Gastroesophageal sphincter (tissue), 3 donors: ENCODE data around the gene COL2A1.

Source experiments
- CTCF ChIP-seq, 4 experiments: fragments of 200-600 bp in 2 of 4; fragments of 450-650 bp in 2 of 4; sonication (generic) in 1 of 4; IDR thresholded peaks; one replicate each; pipeline ENCODE4 v1.5.1; 2017 to 2019; ENCODE audit warnings: antibody characterized with exemption in 4 of 4, mild to moderate bottlenecking in 2 of 4, moderate library complexity in 2 of 4
- POLR2A ChIP-seq, 2 donors: fragments of 450-650 bp; IDR thresholded peaks; one replicate each; pipeline ENCODE4 v1.6.1; 2017; ENCODE audit warnings: antibody characterized with exemption in 2 of 2, mild to moderate bottlenecking in 2 of 2, moderate library complexity in 1 of 2
- POLR2AphosphoS5 ChIP-seq: sonication (generic); formaldehyde crosslinking; IDR thresholded peaks from one replicate; pipeline ENCODE4 v1.6.1; 2017; ENCODE audit warnings: antibody characterized with exemption

GRCh38 chr12:48016373-48017020 is 12.2 kb upstream of the COL2A1 start:
- no peak for TF ChIP-seq POLR2AphosphoS5
- no peak for TF ChIP-seq CTCF (IDR thresholded peaks at IDR 0.05)
- TF ChIP-seq POLR2A (IDR thresholded peaks at IDR 0.05): no peak
